ENCODE data around the gene TRAM2. TPM values are rescaled to one million over a fixed set of nuclear protein-coding genes. Genes with fewer than 3 reads are reported as not detected.

Gene TRAM2
- total and polyA plus RNA-seq, 2 of the 8 experiments (the other 6 are each of a cell fraction or from before 2014, with no cell fraction given): 9.0 to 21.4 TPM

- TF ChIP-seq USF2 (IDR thresholded peaks at IDR 0.05; ENCODE audit: low read length) (no peak), CREB1 (IDR thresholded peaks at IDR 0.05) (no peak)
Observed at GRCh38 chr6:52511572-52512151, 65.2 kb downstream of the TRAM2 start (continued).
